ENCODE data around the gene CKM. TPM values are rescaled to one million over a fixed set of nuclear protein-coding genes. Genes with fewer than 3 reads are reported as not detected.

The CKM gene
- total and polyA plus RNA-seq, 2 experiments from 2014 or later: 1.0 to 1.3 TPM

DNA sequence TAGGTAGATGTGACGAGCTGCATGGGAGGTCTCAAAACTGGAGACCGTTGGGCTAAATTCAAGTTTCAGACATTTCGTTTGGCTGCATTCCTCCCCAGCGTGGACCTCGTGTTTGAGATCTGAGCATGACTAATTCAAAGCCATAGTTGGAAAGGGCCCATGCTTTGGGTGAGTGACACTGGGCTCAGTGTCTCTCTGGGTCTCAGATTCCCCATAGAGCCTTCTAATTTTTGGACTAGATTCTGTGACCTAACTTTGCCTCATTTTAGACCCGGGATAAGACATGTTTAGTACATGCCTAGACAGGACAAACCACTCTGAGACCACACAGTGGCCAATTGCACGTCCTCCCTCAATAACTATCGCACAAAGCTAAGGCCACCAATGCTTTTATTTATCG, 16.6 kb downstream of the CKM start:
- Histone ChIP-seq H3K79me2 (no peaks in the 10 kb centered on the region), H3K27ac (no peak overlapping the region), H3K36me3 (replicated peaks; ENCODE audit: insufficient read depth, low read depth) (no peaks in the 10 kb centered on the region), H3K4me1 (ENCODE audit: insufficient read depth) (no peaks in the 10 kb centered on the region), H3K9me2 (replicated peaks; ENCODE audit: insufficient read depth) (no peaks in the 10 kb centered on the region), H2AFZ (no peak overlapping the region), H3K4me3 (no peak overlapping the region), H3K9me3 (ENCODE audit: low read depth) (no peaks in the 10 kb centered on the region), H3K4me2 (no peak overlapping the region), H4K20me1 (ENCODE audit: insufficient read depth, poor library complexity, severe bottlenecking) (no peaks in the 10 kb centered on the region), H3K27me3 (no peaks in the 10 kb centered on the region)
- TF ChIP-seq EZH2 (IDR thresholded peaks at IDR 0.05; ENCODE audit: borderline replicate concordance): no peak
- no peak for TF ChIP-seq EZH2phosphoT487 (IDR thresholded peaks at IDR 0.05; ENCODE audit: low read depth, severe bottlenecking, unreplicated experiment)
- no peak for TF ChIP-seq CTCF (IDR thresholded peaks at IDR 0.05; ENCODE audit: poor library complexity)
- DNase-seq (ENCODE audit: low spot score): no peak
- WGBS (ENCODE audit: low lambda C conversion rate, missing lambda C conversion rate): 80% methylated on average over 9 of the region's 9 CpGs

GRCh38 chr19:45305421-45305820, 17.3 kb downstream of the CKM start:
- H4K20me1 ChIP-seq (ENCODE audit: insufficient read depth, poor library complexity, severe bottlenecking): no peaks in the 10 kb centered on the region
- 35% methylated on average over 5 of the region's 5 CpGs for WGBS (ENCODE audit: low lambda C conversion rate, missing lambda C conversion rate)
- H3K27ac ChIP-seq: no peak overlapping the region
- H3K27me3 ChIP-seq: no peaks in the 10 kb centered on the region
- H3K9me2 ChIP-seq (replicated peaks; ENCODE audit: insufficient read depth): no peaks in the 10 kb centered on the region
- H3K79me2 ChIP-seq: no peaks in the 10 kb centered on the region
- no peak overlapping the region for H2AFZ ChIP-seq
- H3K9me3 ChIP-seq (ENCODE audit: low read depth): no peaks in the 10 kb centered on the region
- no peak overlapping the region for H3K4me3 ChIP-seq
- DNase-seq (ENCODE audit: low spot score): no peak
- H3K4me1 ChIP-seq (ENCODE audit: insufficient read depth): no peaks in the 10 kb centered on the region
- H3K36me3 ChIP-seq (replicated peaks; ENCODE audit: insufficient read depth, low read depth): no peaks in the 10 kb centered on the region
- no peak for TF ChIP-seq EZH2phosphoT487 (IDR thresholded peaks at IDR 0.05; ENCODE audit: low read depth, severe bottlenecking, unreplicated experiment)
- TF ChIP-seq CTCF (IDR thresholded peaks at IDR 0.05; ENCODE audit: poor library complexity): no peak
- no peak for TF ChIP-seq EZH2 (IDR thresholded peaks at IDR 0.05; ENCODE audit: borderline replicate concordance)
- H3K4me2 ChIP-seq: no peak overlapping the region

GRCh38 chr19:45305007-45305406, 17.7 kb downstream of the CKM start:
- Histone ChIP-seq H3K4me3 (no peak overlapping the region), H3K9me3 (ENCODE audit: low read depth) (no peaks in the 10 kb centered on the region), H3K4me1 (ENCODE audit: insufficient read depth) (no peaks in the 10 kb centered on the region), H3K79me2 (no peaks in the 10 kb centered on the region), H3K27me3 (no peaks in the 10 kb centered on the region), H2AFZ (no peak overlapping the region), H3K27ac (no peak overlapping the region), H3K36me3 (replicated peaks; ENCODE audit: insufficient read depth, low read depth) (no peaks in the 10 kb centered on the region), H3K4me2 (no peak overlapping the region), H3K9me2 (replicated peaks; ENCODE audit: insufficient read depth) (no peaks in the 10 kb centered on the region), H4K20me1 (ENCODE audit: insufficient read depth, poor library complexity, severe bottlenecking) (no peaks in the 10 kb centered on the region)
- WGBS (ENCODE audit: low lambda C conversion rate, missing lambda C conversion rate): 93% methylated on average over 4 of the region's 4 CpGs
- DNase-seq (ENCODE audit: low spot score): no peak
- TF ChIP-seq EZH2phosphoT487 (IDR thresholded peaks at IDR 0.05; ENCODE audit: low read depth, severe bottlenecking, unreplicated experiment) (no peak), CTCF (IDR thresholded peaks at IDR 0.05; ENCODE audit: poor library complexity) (no peak), EZH2 (IDR thresholded peaks at IDR 0.05; ENCODE audit: borderline replicate concordance) (no peak)

Data from hepatocyte (in vitro differentiated cells).